ENCODE results near the gene PPM1L. TPM values are rescaled to one million over a fixed set of nuclear protein-coding genes. Genes with fewer than 3 reads are reported as not detected.
"Not testable (repeated sequence)": the region's sequence is repeated elsewhere in the genome, so short reads cannot be mapped to it uniquely, and the experiment has no call there.

Gene PPM1L
- total RNA-seq, 1 donor from 2014 or later = 1.0 TPM

DNA sequence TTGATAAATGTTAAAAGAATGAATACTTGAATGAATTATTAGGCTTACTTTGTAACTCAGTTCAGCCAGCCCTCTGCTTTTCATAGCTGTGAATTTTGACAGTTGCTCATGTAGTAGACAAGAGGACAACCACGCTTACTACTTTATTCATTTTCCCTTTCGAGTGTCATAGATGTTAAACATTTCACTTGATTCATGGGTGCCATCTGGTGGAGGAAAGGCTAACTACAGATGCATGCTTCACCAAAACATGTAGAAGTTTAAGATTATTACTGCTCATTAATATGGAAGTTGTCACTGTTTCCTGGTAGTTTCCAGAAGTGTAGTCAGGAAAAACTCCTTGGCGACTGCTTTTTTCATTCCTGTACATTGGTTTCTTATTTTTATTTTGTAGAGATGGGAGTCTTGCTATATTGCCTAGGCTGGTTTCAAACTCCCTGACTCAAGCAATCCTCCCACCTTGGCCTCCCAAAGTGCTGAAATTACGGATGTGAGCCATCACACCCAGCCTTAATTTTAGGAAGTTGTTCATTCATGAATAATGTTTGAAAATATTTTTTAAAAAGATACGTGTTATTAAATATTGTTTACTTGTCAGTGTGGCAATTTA is 186.0 kb downstream of the PPM1L start:
- peak; percentile 86 for DNase-seq

DNA sequence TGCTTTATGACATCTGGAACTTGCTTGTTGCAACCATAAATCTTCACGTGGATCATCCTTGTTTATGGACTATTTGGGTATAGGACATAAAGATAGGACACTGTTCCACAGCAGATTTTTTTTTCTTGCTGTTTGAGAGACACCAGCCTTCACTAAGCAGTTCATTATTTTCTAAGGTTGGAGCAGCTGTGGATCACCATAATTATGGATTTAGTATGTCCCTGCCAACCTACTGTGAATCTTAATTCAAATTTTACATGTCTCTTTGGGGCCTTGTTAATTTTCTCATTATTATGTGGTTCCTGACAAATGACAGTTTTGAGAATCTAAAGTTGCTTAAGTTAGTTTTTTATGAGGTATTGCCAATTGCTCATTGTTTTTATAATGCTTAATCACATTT is 188.0 kb downstream of the PPM1L start:
- no peak for DNase-seq

DNA sequence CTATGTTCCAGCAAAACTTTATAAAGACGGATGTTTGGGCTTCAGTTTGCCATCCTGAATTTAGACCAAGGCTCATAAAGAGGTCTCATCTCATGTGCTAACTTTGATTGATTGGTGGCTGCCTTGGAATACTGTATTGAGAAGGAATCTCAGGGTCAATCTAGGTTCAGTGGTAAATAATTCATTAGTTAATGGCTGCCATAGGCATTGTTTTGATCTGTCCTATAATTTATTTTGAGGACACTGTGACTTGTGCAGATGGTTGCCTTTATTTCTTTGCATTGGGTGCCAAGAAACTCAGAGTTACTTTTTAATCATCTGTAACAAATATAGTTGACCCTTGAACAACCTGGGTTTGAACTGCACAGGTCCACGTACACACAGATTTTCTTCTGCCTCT is 189.3 kb downstream of the PPM1L start:
- no peak for DNase-seq

DNA sequence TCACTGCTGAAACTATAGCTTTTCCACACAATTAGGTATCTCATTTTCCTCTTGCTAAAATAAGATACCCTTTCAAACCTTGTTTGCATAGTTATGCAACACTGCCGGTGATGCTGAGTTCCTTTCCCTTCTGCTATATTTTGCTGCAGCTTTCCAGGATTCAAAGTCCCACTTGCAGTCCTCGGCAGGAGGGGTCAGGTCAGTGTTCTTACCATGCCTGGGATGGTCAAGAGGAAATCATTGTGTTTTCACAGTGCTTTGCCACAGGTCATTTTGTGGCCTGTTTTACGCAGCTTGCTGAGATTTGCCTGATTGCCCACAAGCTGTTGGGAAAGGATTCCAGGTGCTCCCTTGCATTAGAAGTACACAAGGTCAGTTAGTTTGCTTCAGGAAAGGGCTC is 192.2 kb downstream of the PPM1L start:
- no peak for DNase-seq

DNA sequence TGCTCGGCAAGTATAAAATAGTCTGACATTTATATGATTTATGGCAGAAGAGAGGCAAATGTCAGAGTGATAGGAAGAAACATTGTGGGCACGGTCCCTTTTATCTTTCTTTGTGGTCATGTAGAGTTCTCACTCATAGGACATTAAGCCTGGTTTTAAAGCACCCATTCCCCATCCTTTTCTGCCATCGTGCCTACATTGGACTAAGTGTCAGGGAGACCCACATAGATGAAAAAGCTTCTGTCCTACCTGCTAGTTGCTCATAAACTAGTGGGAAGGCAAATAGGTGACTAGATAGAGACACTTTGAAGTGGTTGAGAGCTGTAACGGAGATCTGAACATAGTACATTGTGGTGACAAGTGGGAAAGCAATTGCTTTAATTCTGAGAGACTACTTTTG is 193.4 kb downstream of the PPM1L start:
- DNase-seq = no peak

DNA sequence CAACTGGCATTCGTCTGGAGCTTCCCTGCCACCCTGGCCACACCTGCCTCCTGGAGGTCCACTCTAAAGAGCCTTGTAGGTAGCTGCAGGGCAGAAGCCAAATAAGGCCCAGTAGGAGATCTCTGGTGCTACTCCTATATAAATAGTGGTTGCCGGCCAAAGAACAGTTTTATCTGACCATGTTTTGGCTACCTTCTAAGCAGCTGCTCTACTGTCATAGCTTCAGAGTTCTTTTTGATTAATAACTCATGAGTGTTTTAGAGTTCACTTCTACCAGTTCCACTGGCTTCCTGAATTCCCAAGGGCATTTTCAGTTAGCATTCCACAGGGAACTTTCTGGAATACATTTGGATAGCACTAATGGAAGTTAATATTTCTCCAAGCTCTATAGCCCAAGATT is 194.5 kb downstream of the PPM1L start:
- no peak for DNase-seq

DNA sequence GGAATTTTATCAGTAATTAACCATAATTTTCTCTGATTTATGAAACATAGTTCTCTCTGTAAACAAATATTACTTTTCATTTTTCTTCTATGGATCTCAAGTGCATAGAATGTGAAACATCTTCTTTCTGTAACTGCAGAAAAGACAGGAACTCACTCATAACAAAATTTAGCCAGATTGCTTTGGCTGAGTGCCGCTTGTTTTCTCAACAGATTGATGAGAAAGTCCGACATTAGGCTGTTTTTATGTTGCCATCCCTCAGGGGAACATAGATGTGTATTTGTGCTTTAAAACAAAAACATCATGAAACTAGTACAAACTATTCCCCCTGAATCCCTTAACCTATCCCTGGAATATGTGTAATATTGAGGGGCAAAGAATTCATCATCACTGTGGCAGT is 194.9 kb downstream of the PPM1L start:
- DNase-seq = no peak

DNA sequence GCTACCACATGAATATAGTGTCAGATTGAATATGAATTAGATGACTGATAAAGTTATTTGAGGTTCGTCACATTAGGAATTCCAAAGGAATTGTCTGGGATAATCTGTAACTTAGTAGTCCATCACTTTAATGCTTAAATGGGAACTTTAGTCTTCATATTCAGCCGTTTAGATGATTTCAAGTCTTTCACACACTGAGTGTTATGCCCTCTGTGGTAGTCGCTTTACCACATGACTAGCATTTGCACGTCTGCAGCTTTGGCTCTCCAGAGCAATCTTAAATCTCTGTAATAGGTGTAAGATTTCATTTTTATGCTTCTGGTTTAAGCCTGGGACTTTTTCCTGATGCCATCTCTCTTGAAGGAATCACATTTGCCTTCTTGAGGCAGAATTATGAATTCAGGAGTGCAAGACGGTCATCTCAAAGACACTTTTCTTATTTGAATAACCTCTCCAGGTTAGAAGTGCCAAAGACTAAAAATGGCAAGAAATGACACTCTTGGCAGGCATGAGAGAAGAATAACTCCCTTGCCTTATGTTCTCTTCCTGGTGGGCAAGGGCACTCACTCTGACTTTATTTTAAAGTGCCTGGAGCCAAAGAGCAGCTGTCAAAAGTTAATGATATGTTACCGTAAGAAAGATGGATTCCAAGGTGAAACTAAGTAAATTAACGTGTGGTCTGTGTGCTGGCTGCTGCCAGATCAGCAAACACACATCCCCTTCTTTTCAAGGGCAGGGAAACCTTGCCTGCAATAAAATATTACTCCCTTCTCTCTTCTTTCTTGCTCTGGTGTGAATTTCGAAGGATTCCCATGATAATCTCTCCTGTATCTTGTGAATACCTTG is 195.8 kb downstream of the PPM1L start:
- no peak for DNase-seq

DNA sequence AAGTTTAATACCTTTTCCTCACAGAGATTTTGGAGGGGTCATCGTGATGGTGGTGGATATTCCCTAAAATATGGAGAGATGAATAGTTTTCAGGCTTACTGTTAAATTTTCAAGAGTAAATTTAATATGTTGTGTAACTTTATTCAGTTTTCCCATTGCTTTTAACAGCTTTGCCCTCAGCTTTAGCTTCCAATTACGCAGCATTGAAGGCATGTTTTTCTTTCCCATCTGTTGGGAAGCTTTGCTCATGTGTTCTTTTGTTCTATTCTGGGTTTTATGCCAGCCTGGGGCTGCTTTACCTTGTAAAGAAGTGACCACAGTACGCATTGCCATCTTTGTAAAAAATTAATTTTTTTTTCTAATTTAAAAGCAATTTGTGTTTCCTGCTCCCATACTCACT is 197.7 kb downstream of the PPM1L start:
- peak; percentile 2 for DNase-seq

DNA sequence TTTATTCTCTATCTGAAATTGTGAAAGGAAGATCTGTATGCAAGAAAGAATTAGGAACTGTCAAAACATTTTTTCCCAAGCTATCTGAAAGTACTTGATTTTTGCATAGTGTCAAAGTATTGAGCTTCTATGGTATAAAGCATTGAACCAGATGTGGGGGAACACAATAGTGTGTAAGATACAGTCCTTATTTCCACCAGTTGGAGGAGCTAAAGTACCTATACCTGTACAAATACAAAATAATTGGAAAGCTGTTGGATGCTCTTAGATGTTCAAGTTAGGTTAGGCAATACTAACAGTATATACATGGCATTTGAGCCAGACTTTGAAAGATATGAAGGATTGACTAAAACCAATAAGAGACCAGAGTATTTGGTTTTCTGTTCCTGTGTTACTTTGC is 200.8 kb downstream of the PPM1L start:
- peak; percentile 64 for DNase-seq

DNA sequence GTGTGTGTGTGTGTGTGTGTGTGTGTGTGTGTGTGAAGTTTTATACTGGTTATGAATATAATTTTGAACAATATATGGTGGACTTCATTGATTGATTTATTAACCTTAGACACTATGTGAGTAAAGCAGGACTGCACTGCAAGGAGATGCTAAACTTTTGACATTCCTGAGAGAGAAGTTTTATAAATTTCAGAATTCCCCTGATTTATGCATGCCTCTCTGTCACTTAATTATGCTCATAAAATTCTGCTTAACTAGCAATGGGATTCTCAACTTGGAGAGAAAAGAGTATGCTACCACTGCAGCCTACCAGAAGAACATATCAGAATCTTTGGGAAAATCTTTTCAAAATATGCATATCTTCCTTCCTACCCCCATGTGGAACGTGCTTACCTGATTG is 204.5 kb downstream of the PPM1L start:
- no peak for DNase-seq

DNA sequence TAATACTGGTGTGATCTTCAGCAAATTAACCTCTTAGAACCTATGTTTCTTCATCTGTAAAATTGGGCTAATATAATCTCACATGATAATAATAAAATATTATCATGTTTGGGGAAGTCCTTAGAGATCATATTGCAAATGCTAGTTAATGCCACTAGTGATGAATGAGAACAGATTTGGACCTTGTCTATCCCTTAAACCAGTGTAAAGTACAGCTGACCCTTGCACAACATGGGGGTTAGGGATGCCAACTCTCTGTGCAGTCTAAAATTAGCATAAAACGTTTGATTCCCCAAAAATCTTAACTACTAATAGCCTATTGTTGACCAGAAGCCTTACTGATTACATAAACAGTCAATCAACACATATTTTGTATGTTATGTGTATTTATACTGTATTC is 207.9 kb downstream of the PPM1L start:
- no peak for DNase-seq

DNA sequence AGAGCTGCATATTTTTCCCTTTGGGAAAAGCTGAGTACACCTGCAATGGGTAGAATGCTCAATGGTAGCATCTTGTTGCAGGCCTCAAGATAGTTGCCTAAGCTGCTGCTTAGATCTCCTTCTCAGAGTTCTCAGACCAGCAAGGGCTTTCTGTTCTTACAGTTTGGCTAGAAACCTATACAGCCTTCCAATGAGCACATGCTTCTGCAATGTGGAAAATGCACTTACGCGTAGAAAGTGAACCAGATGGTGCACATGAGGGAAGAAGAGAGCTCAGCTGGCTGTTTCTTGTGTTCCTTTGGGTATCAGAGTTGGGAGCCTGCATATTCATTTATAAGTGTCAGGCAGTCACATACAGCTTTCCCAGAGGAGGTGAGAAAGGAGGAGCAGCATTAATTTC is 212.7 kb downstream of the PPM1L start:
- no peak for DNase-seq

DNA sequence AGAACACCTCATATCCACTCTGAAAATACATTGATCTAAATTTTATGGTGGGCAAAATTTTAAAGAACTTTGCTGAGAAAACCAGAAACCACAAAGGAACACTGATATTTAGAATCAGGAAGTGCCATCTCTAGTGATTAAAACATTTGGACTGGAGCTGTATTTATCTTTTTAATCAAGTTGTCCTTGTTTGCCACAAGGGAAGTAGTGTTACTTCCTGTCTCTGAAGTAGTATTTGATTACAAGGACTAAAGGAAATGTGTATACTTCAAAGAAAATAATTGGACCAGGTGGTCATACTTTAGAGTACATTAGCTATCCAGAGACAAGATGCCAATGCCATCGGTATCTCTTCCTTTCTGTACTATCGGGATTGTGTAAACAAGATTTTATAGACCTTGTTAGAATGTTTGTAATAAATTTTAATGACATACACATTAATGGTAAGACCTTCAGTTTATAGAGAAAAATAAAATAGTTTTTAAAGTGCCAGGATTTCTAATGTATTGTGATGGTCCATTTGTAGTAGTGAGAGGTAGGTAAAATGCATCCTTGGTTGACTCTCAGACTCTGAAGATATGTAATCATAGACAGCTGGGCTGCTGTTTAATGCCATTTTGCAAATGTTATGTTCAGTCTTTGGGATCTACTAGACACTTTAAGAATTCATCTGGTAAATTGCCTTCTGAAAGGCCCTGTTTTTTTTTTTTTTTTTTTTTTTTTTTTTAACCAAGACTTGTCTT is 217.2 kb downstream of the PPM1L start:
- DNase-seq = peak; percentile 48

DNA sequence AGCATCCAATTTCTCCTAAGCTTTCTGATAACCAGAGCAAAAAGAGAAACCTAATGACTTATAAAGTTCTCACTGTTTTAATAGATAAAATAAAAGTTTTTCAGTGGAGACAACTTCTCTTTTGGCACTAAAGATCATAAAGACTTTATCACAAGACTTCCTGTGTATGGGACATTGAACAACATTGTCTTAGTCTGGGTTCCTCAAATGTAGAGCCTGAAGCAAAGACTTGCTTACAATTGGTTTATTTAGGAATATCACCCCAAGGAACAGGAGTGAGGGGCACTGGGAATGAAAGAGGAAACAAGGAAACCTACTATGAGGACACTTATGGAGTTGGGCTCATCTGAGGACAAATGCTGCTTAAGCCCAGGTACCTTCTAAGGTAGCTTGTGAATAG is 221.7 kb downstream of the PPM1L start:
- DNase-seq = no peak

DNA sequence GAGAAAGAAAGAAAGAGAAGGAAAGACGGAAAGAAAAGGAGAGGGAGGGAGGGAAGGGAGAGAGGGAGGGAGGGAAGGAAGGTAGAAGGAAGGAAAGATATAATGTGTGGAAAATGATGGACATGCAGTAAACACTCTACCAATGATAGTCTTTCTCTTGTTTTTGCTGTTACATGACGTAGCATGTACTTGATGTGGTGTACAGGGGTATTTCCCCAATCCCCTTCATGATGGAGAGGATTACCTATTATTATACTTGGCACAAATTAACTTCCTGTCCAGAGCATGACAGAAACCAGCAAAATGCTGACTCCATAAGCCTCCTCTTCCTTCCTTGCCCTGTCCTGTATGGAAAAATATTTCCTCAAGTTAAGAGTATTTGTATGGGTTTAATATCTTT is 224.7 kb downstream of the PPM1L start:
- DNase-seq = peak; percentile 3

DNA sequence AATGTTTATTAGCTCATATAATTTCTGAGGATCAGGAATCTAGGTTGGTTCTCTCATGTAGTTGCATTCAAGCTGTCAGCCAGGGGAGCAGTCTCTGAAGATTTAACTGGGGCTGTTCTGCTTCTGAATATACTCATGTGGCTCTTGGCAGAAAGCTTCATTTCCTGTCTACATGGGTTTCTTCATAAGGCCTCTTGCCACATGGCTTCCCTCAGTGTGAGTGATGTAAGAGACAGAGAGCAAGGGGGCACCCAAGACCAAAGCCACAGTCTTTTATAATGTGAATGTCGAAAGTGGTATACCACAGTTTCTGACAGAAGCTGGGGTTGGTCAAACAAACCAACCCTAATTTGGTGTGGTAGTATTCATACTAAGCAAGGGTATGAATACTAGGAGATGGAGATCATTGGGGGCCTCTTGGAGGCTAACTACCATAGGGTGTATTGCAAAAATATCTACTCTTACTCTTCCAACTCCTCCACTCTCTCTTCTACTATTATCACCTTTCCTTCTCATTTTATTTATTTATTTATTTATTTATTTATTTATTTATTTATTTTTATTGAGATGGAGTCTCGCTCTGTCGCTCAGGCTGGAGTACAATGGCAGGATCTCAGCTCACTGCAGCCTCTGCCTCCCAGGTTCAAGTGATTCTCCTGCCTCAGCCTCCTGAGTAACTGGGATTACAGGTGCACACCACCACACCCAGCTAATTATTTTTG is 225.3 kb downstream of the PPM1L start:
- DNase-seq = no peak

DNA sequence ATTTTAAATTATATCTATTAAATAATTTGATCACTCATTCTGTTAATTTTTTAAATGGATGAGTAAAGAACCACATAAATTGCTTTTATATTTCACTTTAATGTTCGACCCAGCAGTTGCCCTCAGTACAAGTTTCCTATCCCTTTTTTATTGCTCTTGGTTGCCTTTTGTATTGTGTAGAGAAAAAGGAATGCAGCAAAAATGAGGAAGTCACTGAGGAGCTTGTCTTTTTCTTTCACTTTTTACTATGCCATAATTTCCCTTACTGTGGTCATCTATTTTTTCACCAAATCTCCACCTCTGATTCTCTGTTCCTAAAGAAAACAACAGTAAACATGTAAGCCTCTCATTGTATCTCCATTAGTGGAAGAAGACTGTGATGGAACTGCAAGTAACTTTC is 226.5 kb downstream of the PPM1L start:
- no peak for DNase-seq

DNA sequence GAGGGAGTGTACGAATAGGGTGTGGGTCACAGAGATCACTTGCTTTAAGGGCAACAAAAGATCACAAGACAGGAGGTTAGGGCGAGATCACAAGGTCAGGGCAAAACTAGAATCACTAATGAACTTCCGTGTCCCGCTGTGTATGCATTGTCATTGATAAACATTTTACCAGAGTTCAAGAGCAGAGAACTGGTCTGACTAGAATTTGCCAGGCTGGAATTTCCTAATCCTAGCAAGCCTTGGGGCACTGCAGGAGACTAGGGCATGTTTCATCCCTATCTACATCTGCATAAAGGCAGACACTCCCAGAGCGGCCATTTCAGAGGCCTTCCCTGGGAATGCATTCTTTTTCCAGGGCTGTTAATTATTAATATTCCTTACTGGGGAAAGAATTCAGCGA is 227.9 kb downstream of the PPM1L start:
- not testable (repeated sequence) for DNase-seq

DNA sequence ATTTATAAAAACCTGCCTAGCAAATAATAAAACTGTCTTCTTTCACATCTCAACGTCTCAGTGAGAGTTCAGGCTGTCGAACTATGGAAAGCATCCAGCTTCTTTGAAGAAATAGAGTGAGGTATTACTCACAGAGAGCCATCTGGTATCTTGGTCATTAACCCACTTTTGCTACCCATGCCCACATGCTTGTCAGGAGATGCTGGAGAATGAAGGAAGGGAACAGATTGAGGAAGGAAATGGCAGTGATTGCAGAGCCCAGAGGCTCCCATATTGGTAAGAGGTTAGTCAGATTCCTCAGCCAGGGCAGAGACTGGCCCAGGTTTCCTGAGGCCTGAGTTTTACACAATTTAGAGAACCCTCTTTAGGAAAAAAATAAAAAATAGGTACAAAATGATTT is 230.0 kb downstream of the PPM1L start:
- DNase-seq = no peak

DNA sequence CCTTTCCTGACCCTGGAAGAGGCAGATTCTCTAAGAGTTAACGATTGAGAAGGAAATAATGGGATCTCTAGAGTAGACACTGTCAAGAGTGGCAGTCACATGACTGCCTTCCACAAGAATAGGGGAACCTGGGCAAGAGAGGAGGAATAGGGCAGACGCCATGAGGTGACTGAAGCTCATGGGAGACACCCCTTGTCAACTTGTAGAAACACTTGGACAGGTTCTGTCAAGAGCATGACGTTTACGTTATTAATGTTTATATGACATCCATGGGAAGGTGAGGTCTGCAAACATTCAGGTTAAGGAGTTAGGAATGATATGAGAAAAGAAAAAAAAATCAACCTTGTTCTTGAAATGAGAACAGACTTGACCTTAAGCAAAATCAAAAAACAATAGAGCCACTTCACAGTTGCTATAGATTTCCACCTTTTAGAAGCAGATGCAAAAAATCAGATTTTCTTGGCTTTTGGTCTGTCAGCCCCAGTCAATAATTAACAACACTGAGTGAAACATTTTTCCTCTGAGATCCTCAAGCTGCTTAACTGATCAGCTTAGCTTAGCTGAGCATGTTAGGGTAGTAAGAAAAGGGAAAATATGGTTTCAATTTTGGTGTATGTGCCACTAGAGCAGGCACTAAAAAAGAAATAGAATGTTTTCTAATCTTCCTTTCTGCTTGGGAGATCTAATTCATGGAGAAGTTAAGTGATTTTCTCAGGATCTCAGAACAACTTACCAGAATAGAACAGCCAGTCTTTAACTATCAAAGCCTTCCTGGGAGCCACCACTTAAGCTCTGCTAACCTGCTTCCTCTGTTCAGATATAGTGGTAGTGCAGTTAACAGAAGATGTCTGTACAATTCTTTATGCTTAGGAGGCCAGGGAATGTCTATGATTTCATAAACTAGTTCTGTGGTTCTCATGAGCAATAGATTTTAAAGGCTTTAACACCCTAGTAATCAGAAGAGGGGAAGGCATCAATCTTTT is 232.2 kb downstream of the PPM1L start:
- no peak for DNase-seq

DNA sequence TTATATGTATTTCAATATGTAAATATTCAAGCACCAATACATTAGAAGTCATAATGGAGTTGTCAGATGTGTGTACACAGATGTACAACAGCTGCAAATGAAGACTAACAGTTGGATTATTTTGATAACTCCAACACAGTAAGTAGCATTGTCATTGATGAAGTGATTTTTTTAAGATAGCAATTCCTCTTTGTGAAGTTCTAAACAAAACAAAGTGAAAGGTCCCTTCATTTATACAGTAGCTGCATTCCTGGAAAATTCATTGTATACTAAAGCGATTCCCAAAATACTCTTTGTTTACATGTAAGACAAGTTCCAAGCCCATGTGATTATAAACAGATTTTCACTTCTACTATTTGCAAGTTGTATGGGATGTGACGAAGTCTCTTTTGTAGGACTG is 234.4 kb downstream of the PPM1L start:
- DNase-seq = no peak
